Tibial artery (tissue), 4 donors: ENCODE measurements around the gene KLK15.

Experiments
- DNase-seq, 2 donors: peaks; one replicate each; pipeline ENCODE4 v3.0.0-alpha.2; 2019
- H3K27ac ChIP-seq, 2 donors: fragments of 200-600 bp; sonication (generic) in 1 of 2; 1 replicate in 1 of 2; 2 replicates in 1 of 2; pipeline ENCODE4 v1.5.1; 2018 to 2019; ENCODE audit warnings: mild to moderate bottlenecking in 1 of 2
- H3K27me3 ChIP-seq, 2 donors: fragments of 200-600 bp; sonication (generic) in 1 of 2; one replicate each; pipeline versions ENCODE4 v1.5.1 to v1.6.0; 2016 to 2019
- H3K36me3 ChIP-seq, 3 donors: fragments of 200-600 bp; sonication (generic) in 2 of 3; one replicate each; pipeline ENCODE4 v1.5.1; 2016 to 2019; ENCODE audit warnings: mild to moderate bottlenecking in 2 of 3
- H3K4me1 ChIP-seq, 4 donors: fragments of 200-600 bp; sonication (generic) in 2 of 4; 1 replicate in 3 of 4; 2 replicates in 1 of 4; pipeline ENCODE4 v1.5.1; 2016 to 2019
- H3K4me3 ChIP-seq, 2 donors: fragments of 200-600 bp; sonication (generic) in 1 of 2; 1 replicate in 1 of 2; 2 replicates in 1 of 2; pipeline ENCODE4 v1.5.1; 2018 to 2019; ENCODE audit warnings: mild to moderate bottlenecking in 2 of 2
- H3K9me3 ChIP-seq, 3 donors: fragments of 200-600 bp; sonication (generic) in 1 of 3; one replicate each; pipeline ENCODE4 v1.5.1; 2016 to 2019
- intact Hi-C: fragments of 100-400 bp; cut with DNase I; formaldehyde crosslinking; loops from one replicate; pipeline ENCODE4 v1.15.0; 2023; ENCODE audit warnings: low total_unique reads
- TF ChIP-seq, protein P1 (sequence below), 2 experiments: fragments of 200-600 bp in 1 of 2; fragments of 450-650 bp in 1 of 2; IDR thresholded peaks; one replicate each; pipeline ENCODE4 v1.5.1; 2017 to 2019; ENCODE audit warnings: antibody characterized with exemption in 2 of 2, mild to moderate bottlenecking in 1 of 2, moderate library complexity in 1 of 2

Gene KLK15

DNA sequence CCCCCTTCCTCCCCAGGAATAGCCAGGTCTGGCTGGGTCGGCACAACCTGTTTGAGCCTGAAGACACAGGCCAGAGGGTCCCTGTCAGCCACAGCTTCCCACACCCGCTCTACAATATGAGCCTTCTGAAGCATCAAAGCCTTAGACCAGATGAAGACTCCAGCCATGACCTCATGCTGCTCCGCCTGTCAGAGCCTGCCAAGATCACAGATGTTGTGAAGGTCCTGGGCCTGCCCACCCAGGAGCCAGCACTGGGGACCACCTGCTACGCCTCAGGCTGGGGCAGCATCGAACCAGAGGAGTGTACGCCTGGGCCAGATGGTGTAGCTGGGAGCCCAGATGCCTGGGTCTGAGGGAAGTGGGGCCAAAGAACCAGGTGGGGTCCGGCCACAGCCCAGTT is 43.1 kb upstream of the KLK15 start:
- Histone ChIP-seq H3K36me3 (no peaks in the 10 kb centered on the region), H3K27ac (no peak overlapping the region), H3K27me3 (peaks cover 0 to 42% of the 10 kb centered on the region in 2 donors), H3K4me1 (no peaks in the 10 kb centered on the region), H3K4me3 (no peak overlapping the region), H3K9me3 (no peaks in the 10 kb centered on the region)
- intact Hi-C loops: no loop called here
- TF ChIP-seq, protein P1, sequence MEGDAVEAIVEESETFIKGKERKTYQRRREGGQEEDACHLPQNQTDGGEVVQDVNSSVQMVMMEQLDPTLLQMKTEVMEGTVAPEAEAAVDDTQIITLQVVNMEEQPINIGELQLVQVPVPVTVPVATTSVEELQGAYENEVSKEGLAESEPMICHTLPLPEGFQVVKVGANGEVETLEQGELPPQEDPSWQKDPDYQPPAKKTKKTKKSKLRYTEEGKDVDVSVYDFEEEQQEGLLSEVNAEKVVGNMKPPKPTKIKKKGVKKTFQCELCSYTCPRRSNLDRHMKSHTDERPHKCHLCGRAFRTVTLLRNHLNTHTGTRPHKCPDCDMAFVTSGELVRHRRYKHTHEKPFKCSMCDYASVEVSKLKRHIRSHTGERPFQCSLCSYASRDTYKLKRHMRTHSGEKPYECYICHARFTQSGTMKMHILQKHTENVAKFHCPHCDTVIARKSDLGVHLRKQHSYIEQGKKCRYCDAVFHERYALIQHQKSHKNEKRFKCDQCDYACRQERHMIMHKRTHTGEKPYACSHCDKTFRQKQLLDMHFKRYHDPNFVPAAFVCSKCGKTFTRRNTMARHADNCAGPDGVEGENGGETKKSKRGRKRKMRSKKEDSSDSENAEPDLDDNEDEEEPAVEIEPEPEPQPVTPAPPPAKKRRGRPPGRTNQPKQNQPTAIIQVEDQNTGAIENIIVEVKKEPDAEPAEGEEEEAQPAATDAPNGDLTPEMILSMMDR (IDR thresholded peaks at IDR 0.05): no peak
- DNase-seq: no peak

GRCh38 chr19:50875795-50876422 is 42.5 kb upstream of the KLK15 start:
- Histone ChIP-seq H3K27ac (no peak overlapping the region), H3K36me3 (no peaks in the 10 kb centered on the region), H3K27me3 (peaks cover 0 to 42% of the 10 kb centered on the region in 2 donors), H3K9me3 (no peaks in the 10 kb centered on the region), H3K4me1 (no peaks in the 10 kb centered on the region), H3K4me3 (no peak overlapping the region)
- no peak for DNase-seq
- TF ChIP-seq, protein P1 (IDR thresholded peaks at IDR 0.05): no peak
- intact Hi-C loops: no loop called here

- DNase-seq: no peak
- H3K4me3 ChIP-seq: no peak overlapping the region
- H3K9me3 ChIP-seq: no peaks in the 10 kb centered on the region
- H3K4me1 ChIP-seq: no peaks in the 10 kb centered on the region
- intact Hi-C loops: no loop called here
- no peak overlapping the region for H3K27ac ChIP-seq
- no peaks in the 10 kb centered on the region for H3K36me3 ChIP-seq
- peaks cover 0 to 53% of the 10 kb centered on the region in 2 donors for H3K27me3 ChIP-seq
- TF ChIP-seq, protein P1 (IDR thresholded peaks at IDR 0.05): no peak
Observed at GRCh38 chr19:50874211-50874610, 40.8 kb upstream of the KLK15 start.

GRCh38 chr19:50873056-50873455 is 39.7 kb upstream of the KLK15 start, which contains the start of gene KLK2:
TSS of gene KLK2 (plus strand) at chr19:50873439. CDS start at chr19:50873474, 35 bp downstream.
- Histone ChIP-seq H3K36me3 (no peaks in the 10 kb centered on the region), H3K27me3 (peaks cover 0 to 49% of the 10 kb centered on the region in 2 donors), H3K9me3 (no peaks in the 10 kb centered on the region), H3K4me1 (no peaks in the 10 kb centered on the region), H3K4me3 (no peak within 1 kb of the TSS), H3K27ac (no peak within 1 kb of the TSS)
- intact Hi-C loops: no loop called here
- TF ChIP-seq, protein P1 (IDR thresholded peaks at IDR 0.05): no peak
- DNase-seq: no peak

GRCh38 chr19:50870417-50871089 is 37.2 kb upstream of the KLK15 start:
- no peak for DNase-seq
- intact Hi-C loops: no loop called here
- no peaks in the 10 kb centered on the region for H3K4me1 ChIP-seq
- H3K36me3 ChIP-seq: no peaks in the 10 kb centered on the region
- H3K9me3 ChIP-seq: no peaks in the 10 kb centered on the region
- H3K27ac ChIP-seq: no peak overlapping the region
- H3K27me3 ChIP-seq: peaks cover 0 to 40% of the 10 kb centered on the region in 2 donors
- TF ChIP-seq, protein P1 (IDR thresholded peaks at IDR 0.05): no peak
- no peak overlapping the region for H3K4me3 ChIP-seq
